GM18861 (cell line): ENCODE results near the gene KIAA0825.

Source experiments
- ATAC-seq: cut with Tn5 transposase; IDR thresholded peaks from one replicate; pipeline ENCODE4 v1.9.1; 2021; ENCODE audit not compliant: unreplicated experiment

The KIAA0825 gene

GRCh38 chr5:94457788-94458187, 160.6 kb downstream of the KIAA0825 start:
- ATAC-seq = no peak

- no peak for ATAC-seq
These were observed 172.7 kb downstream of the KIAA0825 start for GRCh38 chr5:94445726-94446125.

- no peak for ATAC-seq
These were observed 175.4 kb downstream of the KIAA0825 start for GRCh38 chr5:94442991-94443390.

GRCh38 chr5:94442076-94442475, 176.3 kb downstream of the KIAA0825 start:
- no peak for ATAC-seq

- no peak for ATAC-seq
These were observed 178.4 kb downstream of the KIAA0825 start for GRCh38 chr5:94440015-94440414.

DNA sequence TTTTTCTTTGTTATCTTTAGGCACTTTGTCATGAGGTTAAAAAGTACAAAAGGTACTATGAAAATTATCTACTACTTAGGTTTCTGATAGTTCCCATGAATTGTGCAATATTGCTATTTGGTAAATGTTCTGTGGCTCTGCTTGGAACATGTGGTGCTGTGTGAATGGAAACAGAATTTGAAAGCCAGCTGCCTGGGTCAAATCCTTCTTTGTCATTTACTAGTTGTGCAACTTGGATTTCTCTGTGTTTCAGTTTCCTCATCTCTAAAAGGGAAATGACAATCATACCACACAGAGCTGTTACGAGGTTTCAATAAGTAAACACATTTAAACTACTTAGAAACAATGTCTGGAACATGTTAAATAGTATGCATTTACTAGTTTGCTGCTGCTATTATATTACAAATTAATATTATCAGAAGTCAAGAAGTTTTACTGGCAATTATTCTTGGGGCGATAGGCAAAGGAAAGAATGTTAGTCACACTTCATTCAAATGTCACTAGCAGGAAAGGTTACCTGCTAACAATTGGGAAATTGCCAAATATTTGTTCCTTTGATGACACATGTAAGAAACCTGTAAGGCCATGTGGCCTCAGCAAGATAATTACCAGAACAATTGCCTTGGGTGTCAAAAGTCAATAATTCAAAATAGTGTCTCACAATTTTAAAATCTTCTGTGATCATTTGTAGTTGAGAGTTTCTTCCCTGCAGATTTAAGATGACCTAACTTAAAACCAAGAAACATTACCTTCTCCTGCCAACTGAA, 184.8 kb downstream of the KIAA0825 start:
- no peak for ATAC-seq

DNA sequence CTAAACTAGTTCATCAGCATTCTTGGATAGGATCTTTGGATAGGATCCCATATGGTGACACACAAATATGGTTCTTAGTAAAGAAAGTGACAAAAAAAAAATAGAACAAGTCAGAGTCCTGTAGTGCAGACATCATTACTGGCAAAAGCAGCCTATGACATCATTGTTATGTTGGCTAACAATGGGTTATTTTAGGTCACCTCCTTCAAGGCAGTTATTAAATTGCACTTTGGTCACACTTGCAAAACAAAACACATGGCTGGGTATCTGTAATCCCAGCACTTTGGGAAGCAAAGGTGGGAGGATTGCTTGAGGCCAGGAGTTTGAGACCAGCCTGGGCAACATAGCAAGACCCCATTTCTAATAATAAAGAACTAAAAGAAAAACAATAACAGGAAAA, 185.9 kb downstream of the KIAA0825 start:
- ATAC-seq = no peak

DNA sequence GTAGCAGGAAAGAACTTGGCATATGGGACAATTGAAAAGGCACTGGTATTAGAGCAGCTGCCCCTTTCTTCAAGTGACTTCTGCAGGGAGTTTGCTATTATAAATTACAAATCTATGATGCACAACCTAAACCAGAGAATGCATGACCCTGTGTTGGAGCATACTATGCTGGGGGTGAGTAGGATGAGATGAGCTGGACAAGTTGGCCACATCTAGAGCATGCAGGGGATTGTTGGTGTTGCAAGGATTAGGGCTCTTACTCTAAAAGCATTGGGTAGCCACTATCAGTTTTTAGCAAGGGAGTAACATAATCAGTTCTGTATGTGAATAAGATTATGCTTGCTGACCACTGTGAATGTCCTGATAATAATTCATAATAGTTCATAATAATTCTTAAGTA, 186.7 kb downstream of the KIAA0825 start:
- ATAC-seq = no peak

GRCh38 chr5:94429566-94429965, 188.8 kb downstream of the KIAA0825 start:
- ATAC-seq = no peak

DNA sequence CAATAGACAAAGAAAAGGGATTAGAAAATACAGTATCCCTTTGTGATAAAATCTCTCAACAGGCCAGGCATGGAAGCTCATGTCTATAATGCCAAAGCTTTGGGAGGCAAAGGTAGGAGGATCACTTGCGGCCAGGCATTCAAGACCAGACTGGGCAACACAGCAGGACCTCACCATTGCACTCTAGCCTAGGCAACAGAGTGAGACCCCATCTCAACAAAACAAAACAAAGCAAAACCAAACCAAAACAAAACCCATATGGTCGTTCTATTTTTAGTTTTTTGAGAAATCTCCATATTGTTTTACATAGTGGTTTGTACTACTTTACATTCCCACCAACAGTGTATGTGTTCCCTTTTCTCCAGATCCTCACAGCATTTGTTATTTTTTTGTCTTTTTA, 193.0 kb downstream of the KIAA0825 start:
- no peak for ATAC-seq

DNA sequence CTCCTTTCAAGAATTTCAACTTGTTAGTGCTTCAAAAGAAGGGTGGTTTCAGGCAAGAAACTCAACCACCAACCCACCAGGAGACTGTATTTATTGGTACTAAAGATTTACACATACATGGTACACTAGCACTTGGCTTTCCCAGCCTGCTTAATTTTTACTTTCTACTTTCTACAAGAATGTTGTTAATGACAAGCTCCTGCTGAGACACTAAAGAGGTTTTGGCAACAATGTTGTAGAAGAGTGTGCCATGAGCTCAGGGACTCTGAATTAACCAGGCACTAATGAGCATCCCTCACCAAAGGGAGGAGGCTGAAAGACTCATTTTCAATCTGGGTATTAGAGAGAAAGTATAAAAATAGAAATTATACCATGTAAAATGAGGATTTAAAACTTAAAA, 195.0 kb downstream of the KIAA0825 start:
- ATAC-seq = no peak

- ATAC-seq = no peak
These were observed 195.6 kb downstream of the KIAA0825 start for GRCh38 chr5:94422812-94423211.

DNA sequence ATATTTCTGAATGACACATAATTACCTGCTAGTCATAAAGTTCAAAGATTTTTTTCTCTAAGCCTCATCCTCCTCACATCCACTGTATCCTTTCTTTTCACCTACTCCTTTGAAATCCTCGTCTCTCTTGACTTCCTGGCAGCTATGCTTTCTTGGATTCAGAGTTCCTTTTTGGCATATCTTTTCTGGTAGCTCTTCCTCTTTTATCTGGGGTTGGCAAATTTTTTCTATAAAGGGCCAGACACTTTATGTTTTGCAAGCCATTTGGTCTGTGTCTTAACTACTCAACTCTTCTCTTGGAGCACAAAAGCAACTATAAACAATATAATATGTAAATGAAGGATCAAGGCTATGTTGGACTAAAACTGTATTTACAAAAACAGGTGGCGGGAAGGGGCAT, 197.5 kb downstream of the KIAA0825 start:
- ATAC-seq = no peak

GRCh38 chr5:94415798-94416197, 202.6 kb downstream of the KIAA0825 start:
- ATAC-seq = no peak

DNA sequence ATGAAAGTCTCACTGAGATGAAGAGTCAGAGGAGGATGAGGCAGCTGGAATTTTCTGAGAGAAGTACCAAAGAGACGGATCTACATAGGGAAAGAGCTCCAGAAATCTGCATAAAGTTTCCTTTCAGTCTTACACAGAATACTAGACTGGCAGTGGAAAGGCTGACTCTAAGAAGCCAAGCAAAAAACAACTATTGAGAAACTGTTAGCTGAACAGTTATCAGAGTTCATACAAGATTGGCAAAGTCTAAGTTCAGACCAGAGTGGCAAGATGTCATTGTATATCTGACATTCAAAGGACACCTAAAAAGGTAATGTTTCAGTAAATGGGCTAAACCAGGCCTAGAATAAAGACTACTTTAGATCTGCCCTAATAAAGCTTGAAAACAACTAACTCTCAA, 209.0 kb downstream of the KIAA0825 start:
- ATAC-seq = no peak

- ATAC-seq = no peak
These were observed 211.4 kb downstream of the KIAA0825 start for GRCh38 chr5:94407023-94407422.

DNA sequence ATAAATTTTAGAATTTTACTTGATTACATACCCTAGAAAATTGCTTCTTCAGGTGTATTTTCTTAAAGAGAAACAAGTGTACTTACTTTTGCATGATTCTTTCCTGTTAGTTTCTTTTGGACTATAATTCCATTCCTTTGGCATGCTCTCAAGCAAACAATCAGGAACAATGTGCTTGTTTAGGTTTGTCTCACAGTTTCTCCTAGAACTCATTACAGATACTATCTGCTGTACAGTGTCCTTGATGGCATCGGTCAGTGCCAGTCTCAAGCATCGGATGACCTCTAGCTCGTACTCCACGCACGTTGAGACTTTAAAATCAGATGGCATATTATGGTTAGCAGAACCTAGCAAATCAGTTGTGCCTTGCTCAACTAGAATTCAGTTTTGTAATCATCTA, 214.9 kb downstream of the KIAA0825 start:
- ATAC-seq = no peak

- ATAC-seq = no peak
These were observed 216.3 kb downstream of the KIAA0825 start for GRCh38 chr5:94402096-94402495.

GRCh38 chr5:94397508-94397907, 220.9 kb downstream of the KIAA0825 start:
- ATAC-seq = no peak

GRCh38 chr5:94396687-94397086, 221.7 kb downstream of the KIAA0825 start:
- ATAC-seq = no peak

DNA sequence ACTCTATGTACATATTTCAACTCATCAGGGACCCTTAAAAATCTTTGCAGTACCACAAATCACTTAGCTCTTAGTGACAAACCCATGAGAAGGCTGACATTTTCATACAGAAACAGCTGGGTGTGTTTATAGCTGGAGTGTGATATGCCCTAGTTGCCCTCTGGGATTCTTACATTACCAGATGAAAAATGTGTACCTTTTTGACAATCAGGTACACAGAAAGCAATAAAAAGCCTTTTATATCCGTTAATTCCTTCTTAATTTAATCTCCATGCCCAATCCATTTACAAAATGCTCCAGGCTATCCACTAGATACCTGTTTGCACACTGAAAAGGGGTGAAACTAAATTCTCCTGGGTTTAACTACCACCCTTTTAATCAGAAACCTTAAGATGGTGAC, 222.9 kb downstream of the KIAA0825 start:
- no peak for ATAC-seq

- no peak for ATAC-seq
These were observed 226.4 kb downstream of the KIAA0825 start for GRCh38 chr5:94391996-94392395.

DNA sequence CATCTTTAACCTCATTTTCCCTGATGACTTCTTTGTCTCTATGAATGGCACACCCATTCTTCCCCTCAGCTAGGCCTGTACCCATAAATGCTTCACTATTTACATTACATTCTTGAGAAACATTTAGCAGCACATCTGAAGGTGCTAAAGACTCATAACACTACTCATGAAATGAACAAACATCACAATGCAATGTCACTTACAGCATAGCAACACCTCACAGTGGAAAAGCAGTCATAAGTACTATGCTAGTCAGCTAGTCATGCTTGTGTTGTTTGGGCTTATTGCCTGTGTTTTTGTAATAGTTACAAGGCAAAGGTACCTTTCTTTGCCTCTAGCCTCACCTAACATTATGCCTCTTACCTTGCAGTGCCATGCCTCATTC, 228.9 kb downstream of the KIAA0825 start:
- no peak for ATAC-seq
